GM19351 (cell line): ENCODE results near the gene DIAPH1.

ENCODE experiments used
- ATAC-seq: cut with Tn5 transposase; IDR thresholded peaks from one replicate; pipeline ENCODE4 v1.9.1; 2021; ENCODE audit warnings: mild to moderate bottlenecking, moderate library complexity; ENCODE audit not compliant: unreplicated experiment

The DIAPH1 gene

GRCh38 chr5:141640051-141640415 is 21.2 kb upstream of the DIAPH1 start:
- ATAC-seq, result no peak

- no peak for ATAC-seq
Measured at GRCh38 chr5:141639357-141640050, 20.7 kb upstream of the DIAPH1 start.

GRCh38 chr5:141638771-141639170 is 20.0 kb upstream of the DIAPH1 start:
- ATAC-seq, result no peak

GRCh38 chr5:141637767-141638419 is 19.1 kb upstream of the DIAPH1 start:
- ATAC-seq, result peak; percentile 34

- peak; percentile 21 for ATAC-seq
Measured at GRCh38 chr5:141637123-141637766, 18.4 kb upstream of the DIAPH1 start.

DNA sequence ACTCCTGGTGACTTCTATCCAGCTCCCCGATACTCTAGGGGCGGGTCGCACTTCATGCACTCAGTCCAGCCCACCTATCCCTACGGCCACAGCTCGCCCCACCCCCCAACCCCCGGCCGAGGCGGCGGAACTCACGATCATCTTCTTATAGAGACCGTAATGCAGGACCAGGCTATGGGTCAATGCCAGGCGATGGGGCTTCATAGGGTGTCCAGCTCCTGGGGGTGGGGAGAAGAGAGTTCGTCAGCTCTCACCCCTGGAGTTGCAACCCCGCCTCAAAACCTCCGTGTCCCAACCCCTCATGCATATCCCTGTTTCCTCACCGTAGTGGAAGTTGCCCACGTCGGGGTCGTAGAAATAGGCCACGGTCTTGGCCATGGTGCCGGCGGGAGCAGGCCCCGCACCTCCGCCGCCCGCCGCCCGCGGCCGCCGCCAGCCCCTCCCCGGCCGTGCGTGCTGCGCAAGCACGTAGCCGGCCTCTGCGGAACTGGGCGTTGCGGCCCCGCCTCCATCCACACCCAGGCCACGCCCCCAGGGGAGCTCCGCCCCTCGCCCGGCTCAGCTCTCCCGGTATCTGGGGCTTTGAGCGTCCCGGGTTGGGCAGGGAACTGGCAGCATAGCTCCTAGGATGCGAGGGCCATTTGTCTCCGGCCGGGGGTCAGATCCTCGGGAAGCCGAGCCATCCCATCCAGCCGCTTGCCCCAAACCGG is 17.8 kb upstream of the DIAPH1 start, which contains the start of the genes HDAC3 and RELL2:
Gene HDAC3, minus strand, starts transcription at position 437 of the 710 bp plus-strand sequence. Its CDS starts 59 bp downstream, at position 378.
Gene RELL2, plus strand, starts transcription at position 585 of the 710 bp plus-strand sequence. CDS start 1,229 bp downstream, outside the sequence.
- peak; percentile 59 for ATAC-seq

DNA sequence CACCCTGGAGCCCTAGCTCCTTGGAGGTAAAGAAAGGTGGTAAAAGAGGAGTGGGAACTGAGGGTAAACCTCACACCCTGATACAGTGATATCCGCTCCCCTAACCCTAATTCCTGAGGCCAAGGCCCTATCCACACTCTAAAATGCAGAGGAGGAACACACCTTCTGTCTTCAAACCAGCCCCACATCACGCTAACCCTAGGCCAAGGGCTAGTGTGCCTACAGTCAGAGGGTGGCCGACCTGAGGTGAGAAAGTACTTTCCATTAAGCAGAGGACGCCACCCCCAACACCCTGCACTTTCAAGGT is 17.3 kb upstream of the DIAPH1 start:
- ATAC-seq, result no peak

DNA sequence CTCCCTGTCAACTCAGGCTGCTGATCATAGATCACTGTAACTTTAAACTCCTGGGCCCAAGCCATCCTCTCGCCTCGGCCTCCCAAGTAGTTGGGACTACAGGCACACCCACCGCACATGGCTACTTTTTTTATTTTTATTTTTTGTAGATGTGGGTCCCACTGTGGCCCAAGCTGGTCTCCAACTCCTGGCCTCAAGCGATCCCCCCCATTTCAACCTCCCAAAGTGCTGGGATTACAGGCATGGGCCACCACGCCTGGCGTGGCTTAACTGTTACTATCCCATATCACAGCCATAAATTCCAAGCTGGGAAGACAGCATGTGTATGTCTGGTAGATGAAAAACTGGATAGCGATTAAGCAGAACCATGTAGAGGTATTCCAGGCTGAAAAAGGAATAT is 16.8 kb upstream of the DIAPH1 start:
- ATAC-seq, result no peak

DNA sequence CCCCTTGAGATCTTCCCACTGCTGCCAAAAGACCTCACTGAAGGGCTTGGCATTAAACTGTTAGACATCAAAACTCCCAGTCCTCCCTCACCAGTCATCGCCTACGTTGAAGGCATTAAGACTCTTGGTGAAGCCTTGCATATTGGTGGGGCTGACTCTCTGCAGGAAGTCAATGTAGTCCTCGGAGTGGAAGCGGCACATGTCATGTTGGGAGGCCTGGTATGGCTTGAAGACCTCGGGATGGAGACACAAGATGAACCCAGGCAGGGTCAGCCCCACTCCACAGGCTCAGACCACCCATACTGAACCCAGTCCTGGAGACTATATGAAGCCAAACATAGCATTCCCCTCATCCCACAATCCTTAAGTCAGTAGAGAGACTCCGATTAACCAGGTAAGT is 15.9 kb upstream of the DIAPH1 start:
- no peak for ATAC-seq

DNA sequence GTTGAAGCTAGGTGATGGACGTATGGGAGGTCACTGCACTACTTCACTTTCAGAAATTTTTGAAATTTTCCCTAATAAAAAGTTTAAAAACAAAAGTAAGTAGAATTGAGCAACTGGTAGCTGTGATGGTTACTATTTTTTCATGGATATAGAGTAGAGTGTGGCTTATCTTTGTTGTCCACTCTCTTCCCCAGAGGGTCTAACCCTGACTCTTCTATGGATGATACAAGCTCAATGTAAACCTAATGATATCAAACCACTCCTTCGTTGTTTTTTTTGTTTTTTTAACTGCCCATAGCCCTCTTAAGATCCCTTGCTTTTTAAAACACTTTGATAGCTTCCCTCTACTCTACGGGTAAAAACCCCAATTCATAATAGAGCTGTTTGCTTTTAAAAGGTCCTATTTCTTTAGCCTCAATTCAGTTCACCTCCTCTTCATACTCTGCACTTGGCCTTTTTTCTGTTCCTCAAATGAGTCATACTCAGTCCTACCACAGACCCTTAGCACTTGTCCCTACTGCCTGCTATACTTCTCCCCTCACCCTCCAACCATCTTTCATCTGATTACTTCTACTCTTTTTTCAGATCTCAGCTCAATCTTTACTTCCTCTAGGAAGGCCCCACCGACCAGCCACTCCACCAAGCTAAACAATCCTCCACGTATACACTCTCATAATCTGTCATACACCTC is 15.2 kb upstream of the DIAPH1 start:
- peak; percentile 67 for ATAC-seq

DNA sequence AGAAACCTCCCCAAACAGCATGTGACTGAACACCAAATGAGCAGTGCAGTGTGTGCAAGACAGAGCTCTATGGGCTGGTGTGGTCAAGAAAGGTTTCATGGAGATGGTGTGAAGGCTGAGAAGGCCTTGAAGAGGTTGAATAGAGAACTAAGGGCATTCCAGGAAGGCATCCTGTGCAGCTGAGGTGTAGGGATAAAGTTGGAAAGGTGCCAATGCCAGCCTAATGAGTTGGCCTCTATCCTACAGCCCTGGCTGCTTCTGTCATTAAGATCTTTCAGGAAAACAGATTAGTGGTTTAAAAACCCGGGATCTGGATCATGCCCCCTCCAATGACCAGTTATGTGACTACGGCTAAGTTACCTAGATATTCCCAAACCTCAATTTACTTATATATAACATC is 13.8 kb upstream of the DIAPH1 start:
- ATAC-seq, result no peak

GRCh38 chr5:141630570-141631140 is 11.9 kb upstream of the DIAPH1 start:
- no peak for ATAC-seq

DNA sequence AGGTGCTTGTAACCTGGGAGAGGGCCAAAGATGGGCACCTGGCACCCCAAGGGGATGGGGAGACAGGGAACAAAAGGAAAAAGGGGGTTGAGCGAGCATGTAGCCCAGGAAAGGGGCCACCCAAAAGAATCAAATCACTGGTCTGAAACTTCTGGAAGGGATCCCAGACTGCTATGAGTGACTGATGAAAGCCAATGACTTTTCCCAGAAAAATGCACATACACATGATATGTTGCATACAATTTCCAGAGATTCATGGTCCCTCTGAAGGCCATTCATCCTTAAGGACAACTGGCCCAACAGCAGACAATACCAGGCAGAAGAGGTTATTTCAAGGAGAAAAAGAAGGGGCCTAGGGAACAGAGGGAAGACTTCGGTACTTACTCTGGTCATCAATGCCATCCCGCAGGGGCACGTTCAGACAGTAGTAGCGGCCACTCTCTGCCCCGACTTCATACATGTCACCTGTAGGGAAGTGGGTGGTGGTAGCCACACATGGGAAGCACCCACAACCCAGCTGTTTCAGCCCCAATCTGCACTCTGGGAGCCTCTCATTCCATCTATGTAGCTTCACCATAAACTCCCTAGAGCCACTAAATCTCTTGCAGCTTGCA is 9.5 kb upstream of the DIAPH1 start:
- ATAC-seq, result no peak

GRCh38 chr5:141623611-141624010 is 4.8 kb upstream of the DIAPH1 start:
- no peak for ATAC-seq

GRCh38 chr5:141623186-141623585 is 4.4 kb upstream of the DIAPH1 start:
- ATAC-seq, result peak; percentile 68

DNA sequence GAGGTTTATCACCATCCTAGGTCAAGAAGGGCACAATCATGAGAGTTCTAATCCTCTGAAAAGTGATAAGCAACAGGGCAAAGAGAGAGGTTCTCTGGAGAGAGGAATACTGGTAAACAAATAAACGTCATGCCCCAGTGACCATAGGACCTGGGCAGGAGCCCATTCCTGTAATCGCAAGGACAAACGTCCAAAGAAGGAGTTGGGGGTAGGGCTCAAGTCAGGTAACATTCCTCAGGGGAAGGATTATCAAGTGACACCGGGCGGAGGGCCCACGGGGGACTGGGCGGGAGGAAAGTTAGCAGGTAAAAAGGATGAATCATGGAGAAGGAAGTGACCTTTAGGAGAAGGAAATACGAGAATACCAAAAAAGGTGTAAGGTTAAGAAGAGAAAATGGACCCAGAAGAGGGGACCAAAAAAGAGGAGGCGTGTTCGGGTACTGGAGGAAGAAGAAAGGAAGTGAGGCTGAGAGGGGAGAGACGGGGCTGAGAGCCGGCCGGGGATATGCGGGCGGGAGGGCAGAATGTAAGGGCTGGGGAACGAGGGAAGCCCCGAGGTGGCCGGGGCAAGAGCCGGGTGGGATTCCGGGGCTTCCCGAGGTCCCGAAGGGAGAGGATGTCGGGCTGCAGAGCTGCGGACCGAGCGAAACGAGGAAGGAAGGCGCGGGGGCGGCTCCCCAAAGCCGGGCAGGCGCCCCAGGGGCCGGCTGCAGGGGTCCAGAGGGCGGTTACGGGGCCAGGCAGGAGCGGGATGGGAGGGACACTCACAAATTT is 583 bp downstream of the DIAPH1 start:
- peak; percentile 21 for ATAC-seq

- no peak for ATAC-seq
Measured at GRCh38 chr5:141617682-141618029, 1.1 kb downstream of the DIAPH1 start.

- ATAC-seq, result no peak
Measured at GRCh38 chr5:141617128-141617527, 1.7 kb downstream of the DIAPH1 start.

GRCh38 chr5:141615991-141616720 is 2.6 kb downstream of the DIAPH1 start:
- ATAC-seq, result no peak
